ENCODE data around the gene ODR4.

DNA sequence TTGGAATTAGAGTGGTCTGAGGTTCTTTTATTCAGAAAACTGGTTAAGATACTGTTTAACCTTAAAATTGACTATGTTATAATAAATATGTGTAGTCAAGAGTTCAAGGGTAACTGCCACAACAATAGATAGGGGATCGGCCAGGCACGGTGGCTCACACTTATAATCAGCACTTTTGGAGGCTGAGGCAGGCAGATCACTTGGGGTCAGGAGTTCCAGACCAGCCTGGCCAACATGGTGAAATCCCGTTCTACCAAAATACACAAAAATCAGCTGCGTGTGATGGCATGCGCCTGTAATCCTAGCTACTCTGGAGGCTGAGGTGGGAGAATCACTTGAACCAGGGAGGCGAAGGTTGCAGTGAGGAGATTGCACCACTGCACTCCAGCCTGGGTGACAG lies 45.8 kb downstream of the ODR4 start:
- TF ChIP-seq, protein P1, sequence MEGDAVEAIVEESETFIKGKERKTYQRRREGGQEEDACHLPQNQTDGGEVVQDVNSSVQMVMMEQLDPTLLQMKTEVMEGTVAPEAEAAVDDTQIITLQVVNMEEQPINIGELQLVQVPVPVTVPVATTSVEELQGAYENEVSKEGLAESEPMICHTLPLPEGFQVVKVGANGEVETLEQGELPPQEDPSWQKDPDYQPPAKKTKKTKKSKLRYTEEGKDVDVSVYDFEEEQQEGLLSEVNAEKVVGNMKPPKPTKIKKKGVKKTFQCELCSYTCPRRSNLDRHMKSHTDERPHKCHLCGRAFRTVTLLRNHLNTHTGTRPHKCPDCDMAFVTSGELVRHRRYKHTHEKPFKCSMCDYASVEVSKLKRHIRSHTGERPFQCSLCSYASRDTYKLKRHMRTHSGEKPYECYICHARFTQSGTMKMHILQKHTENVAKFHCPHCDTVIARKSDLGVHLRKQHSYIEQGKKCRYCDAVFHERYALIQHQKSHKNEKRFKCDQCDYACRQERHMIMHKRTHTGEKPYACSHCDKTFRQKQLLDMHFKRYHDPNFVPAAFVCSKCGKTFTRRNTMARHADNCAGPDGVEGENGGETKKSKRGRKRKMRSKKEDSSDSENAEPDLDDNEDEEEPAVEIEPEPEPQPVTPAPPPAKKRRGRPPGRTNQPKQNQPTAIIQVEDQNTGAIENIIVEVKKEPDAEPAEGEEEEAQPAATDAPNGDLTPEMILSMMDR (IDR thresholded peaks at IDR 0.05): no peak
- TF ChIP-seq POLR2AphosphoS5 (IDR thresholded peaks at IDR 0.05): no peak

All from gastroesophageal sphincter (tissue), 3 donors.